H7 (cell line): ENCODE measurements around the gene ANKRD35. TPM values are rescaled to one million over a fixed set of nuclear protein-coding genes. Genes with fewer than 3 reads are reported as not detected.
"Not testable (repeated sequence)": the region's sequence is repeated elsewhere in the genome, so short reads cannot be mapped to it uniquely, and the experiment has no call there.

Experiments
- DNase-seq: peaks from one replicate; pipeline ENCODE4 v3.0.0; 2012
- H3K27me3 ChIP-seq: 2 replicates; pipeline ENCODE4 v1.6.0; 2011; ENCODE audit warnings: mild to moderate bottlenecking, low read length; ENCODE audit not compliant: control insufficient read depth, insufficient read depth
- H3K36me3 ChIP-seq: replicated peaks from 2 replicates; pipeline ENCODE4 v1.5.1; 2011; ENCODE audit warnings: low read length; ENCODE audit not compliant: control insufficient read depth, insufficient read depth
- H3K4me3 ChIP-seq: 2 replicates; pipeline ENCODE4 v1.5.1; 2011; ENCODE audit warnings: low read depth, mild to moderate bottlenecking, control low read depth, low read length, moderate library complexity; ENCODE audit not compliant: insufficient read depth
- total RNA-seq: library from RNA; depleted of rRNA; stranded (reverse); fragments of >200 nt; shearing (Covaris generic); gene quantifications from 2 replicates; pipeline ENCODE4 v1.2.3, GENCODE V29; 2014

ANKRD35 gene
- total RNA-seq, 1 experiment from 2014 or later = 0.52 TPM

- H3K36me3 ChIP-seq = peaks cover 19% of the 10 kb centered on the region
- DNase-seq = no peak
- no peaks in the 10 kb centered on the region for H3K27me3 ChIP-seq
- no peak overlapping the region for H3K4me3 ChIP-seq
These were observed 28.5 kb downstream of the ANKRD35 start for GRCh38 chr1:145857170-145857569.

- Histone ChIP-seq H3K36me3 (peaks cover 23% of the 10 kb centered on the region), H3K27me3 (no peaks in the 10 kb centered on the region), H3K4me3 (no peak overlapping the region)
- no peak for DNase-seq
These were observed 30.2 kb downstream of the ANKRD35 start for GRCh38 chr1:145855426-145855948.

GRCh38 chr1:145849356-145850160 lies 36.1 kb downstream of the ANKRD35 start:
- Histone ChIP-seq H3K27me3 (peaks cover 5% of the 10 kb centered on the region; the same call in 1 of the 2 replicates), H3K36me3 (peaks cover 16% of the 10 kb centered on the region), H3K4me3 (no peak overlapping the region)
- DNase-seq = peak; percentile 87

- DNase-seq = no peak
- H3K36me3 ChIP-seq = peaks cover 11% of the 10 kb centered on the region
- H3K27me3 ChIP-seq = peaks cover 5% of the 10 kb centered on the region; the same call in 1 of the 2 replicates
- H3K4me3 ChIP-seq = no peak overlapping the region
These were observed 37.8 kb downstream of the ANKRD35 start for GRCh38 chr1:145847827-145848226.

- DNase-seq = peak; percentile 85
- Histone ChIP-seq H3K27me3 (peaks cover 5% of the 10 kb centered on the region; the same call in 1 of the 2 replicates), H3K36me3 (peaks cover 13% of the 10 kb centered on the region), H3K4me3 (peak overlapping the region; percentile 69)
These were observed 39.5 kb downstream of the ANKRD35 start for GRCh38 chr1:145846201-145846612.

GRCh38 chr1:145845514-145846161 lies 40.0 kb downstream of the ANKRD35 start, which contains the start of gene NUDT17:
TSS of gene NUDT17 (plus strand) at chr1:145845630. CDS start at chr1:145845641, 11 bp downstream.
- peaks cover 5% of the 10 kb centered on the region; the same call in 1 of the 2 replicates for H3K27me3 ChIP-seq
- DNase-seq = peak; percentile 95
- H3K4me3 ChIP-seq = peak within 1 kb of the TSS; percentile 69
- peaks cover 17% of the 10 kb centered on the region for H3K36me3 ChIP-seq

GRCh38 chr1:145845144-145845513 lies 40.5 kb downstream of the ANKRD35 start:
- no peak for DNase-seq
- peaks cover 17% of the 10 kb centered on the region for H3K36me3 ChIP-seq
- H3K4me3 ChIP-seq = peak overlapping the region; percentile 69; the same call in 1 of the 2 replicates
- peaks cover 5% of the 10 kb centered on the region; the same call in 1 of the 2 replicates for H3K27me3 ChIP-seq

GRCh38 chr1:145843031-145843430 lies 42.6 kb downstream of the ANKRD35 start:
- Histone ChIP-seq H3K4me3 (no peak overlapping the region), H3K27me3 (peaks cover 5% of the 10 kb centered on the region; the same call in 1 of the 2 replicates), H3K36me3 (peaks cover 20% of the 10 kb centered on the region)
- no peak for DNase-seq

GRCh38 chr1:145837656-145838055 lies 48.0 kb downstream of the ANKRD35 start:
- no peak for DNase-seq
- Histone ChIP-seq H3K36me3 (peaks cover 42% of the 10 kb centered on the region), H3K4me3 (no peak overlapping the region), H3K27me3 (no peaks in the 10 kb centered on the region)

GRCh38 chr1:145830810-145831209 lies 54.9 kb downstream of the ANKRD35 start:
- H3K27me3 ChIP-seq, H3K4me3 ChIP-seq, DNase-seq: not testable (repeated sequence)
- H3K36me3 ChIP-seq = peaks cover 37% of the 10 kb centered on the region

GRCh38 chr1:145828367-145829026 lies 57.2 kb downstream of the ANKRD35 start:
- no peaks in the 10 kb centered on the region for H3K27me3 ChIP-seq
- H3K36me3 ChIP-seq = peaks cover 31% of the 10 kb centered on the region
- no peak overlapping the region for H3K4me3 ChIP-seq
- DNase-seq = no peak

GRCh38 chr1:145827966-145828365 lies 57.7 kb downstream of the ANKRD35 start:
- Histone ChIP-seq H3K36me3 (peaks cover 27% of the 10 kb centered on the region), H3K4me3 (no peak overlapping the region), H3K27me3 (no peaks in the 10 kb centered on the region)
- DNase-seq = no peak

- H3K4me3 ChIP-seq = no peak overlapping the region
- DNase-seq = no peak
- no peaks in the 10 kb centered on the region for H3K27me3 ChIP-seq
- peaks cover 23% of the 10 kb centered on the region for H3K36me3 ChIP-seq
These were observed 59.6 kb downstream of the ANKRD35 start for GRCh38 chr1:145826030-145826429.

GRCh38 chr1:145824499-145824842 lies 61.2 kb downstream of the ANKRD35 start:
- Histone ChIP-seq H3K27me3 (no peaks in the 10 kb centered on the region), H3K4me3 (peak overlapping the region; percentile 91), H3K36me3 (peaks cover 21% of the 10 kb centered on the region)
- peak; percentile 22 for DNase-seq
